NCI-H446 (cell line): ENCODE results near the gene STOM.

Experiments
- DNase-seq, 2 experiments: peaks; one replicate each; lab custom pipeline; 2025; lab: John Stamatoyannopoulos, UW

Gene STOM

DNA sequence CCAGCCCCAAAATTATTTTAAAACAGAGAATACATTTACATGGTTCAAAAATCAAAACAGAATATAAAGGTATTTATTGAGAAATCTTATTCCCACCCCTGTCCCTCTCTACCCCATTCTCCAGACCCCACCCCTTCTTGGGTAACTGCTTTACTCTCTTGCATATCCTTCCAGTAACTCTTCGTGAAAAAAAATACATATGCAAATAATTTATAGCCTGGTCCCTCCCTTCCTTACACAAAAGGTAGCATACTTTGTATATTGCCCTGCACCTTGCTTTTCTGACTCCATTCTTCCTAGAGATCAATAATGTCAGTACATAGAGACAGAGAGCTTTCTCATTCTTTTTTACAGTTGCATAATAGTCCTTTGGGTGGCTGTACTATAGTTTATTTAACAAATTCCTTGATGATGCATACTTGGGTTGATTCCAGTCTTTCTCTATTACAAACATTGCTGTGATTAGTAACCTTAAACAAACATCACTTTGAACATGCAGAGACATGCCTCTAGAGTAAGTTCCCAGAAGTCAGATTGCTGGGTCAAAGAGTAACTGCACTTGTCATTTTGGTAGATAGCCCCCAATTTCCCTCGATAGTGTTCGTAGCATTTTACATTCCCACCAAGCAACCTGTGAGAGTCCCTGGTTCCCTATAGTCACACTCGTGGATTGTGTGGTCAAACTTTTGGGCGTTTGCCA lies 47.9 kb downstream of the STOM start:
- no peak for DNase-seq

DNA sequence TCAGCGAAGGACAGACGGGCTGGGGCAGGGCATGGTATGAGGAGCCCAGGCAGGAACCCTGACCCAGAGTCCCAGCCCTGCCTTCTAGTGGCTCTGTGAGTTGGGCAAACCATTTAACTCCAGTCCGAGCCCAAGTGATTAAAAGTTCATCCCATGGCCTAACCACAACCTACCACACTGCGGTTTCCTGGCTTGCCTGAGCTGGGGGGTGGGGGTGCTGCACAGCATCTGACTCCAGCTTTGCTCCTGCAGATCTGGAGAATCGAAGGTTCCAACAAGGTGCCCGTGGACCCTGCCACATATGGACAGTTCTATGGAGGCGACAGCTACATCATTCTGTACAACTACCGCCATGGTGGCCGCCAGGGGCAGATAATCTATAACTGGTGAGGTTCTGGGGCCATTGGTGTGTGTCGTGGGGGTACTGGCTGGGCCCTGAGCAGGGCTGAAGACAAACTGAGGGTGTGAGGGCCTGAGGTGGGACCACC lies 49.0 kb downstream of the STOM start:
- DNase-seq, result no peak

DNA sequence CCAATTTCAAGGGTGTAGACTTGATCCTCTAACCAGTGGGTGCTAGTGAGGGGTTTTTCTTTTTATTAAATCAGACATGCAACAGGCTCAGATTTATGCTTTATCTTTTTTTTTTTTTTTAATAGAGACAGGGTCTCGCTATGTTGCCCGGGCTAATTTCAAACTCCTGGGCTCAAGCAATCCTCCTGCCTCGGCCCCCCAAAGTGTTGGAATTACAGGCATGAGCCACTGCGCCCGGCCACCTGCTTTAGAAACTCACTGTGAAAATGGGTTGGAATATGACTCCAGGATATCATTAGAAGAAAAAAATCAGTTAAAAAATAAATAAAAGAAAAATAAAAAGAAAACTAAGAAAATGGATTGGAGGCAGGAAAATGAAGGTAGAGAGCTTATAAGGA lies 50.7 kb downstream of the STOM start:
- DNase-seq, result no peak

DNA sequence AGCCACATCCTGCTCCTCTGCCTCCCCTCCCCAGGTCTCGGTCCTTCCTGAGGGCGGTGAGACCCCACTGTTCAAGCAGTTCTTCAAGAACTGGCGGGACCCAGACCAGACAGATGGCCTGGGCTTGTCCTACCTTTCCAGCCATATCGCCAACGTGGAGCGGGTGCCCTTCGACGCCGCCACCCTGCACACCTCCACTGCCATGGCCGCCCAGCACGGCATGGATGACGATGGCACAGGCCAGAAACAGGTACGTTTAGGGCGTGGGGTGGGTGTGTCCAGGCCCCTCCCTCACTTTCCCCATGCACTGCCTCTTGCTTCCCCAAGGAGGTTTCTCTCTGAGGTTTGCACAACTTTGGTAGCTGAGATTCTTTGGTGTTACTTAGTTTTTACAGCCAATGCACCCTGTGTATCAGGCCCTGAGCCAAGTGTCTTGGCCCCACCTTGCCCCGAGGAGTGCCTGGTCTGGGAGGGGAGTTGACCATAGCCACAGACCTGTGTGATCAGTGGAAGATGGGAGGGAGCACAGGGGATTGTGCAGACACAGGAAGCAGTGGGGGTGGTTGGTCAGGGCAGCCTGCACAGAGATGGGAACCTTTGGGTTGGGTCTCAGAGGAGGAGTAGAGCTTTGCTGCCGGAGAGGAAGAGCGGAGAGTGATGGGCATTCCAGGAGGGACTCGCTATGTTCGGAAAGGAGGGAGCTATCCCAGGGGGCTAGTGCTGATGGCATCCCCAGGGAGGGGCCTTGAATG lies 51.2 kb downstream of the STOM start:
- no peak for DNase-seq

GRCh38 chr9:121317737-121318630 lies 52.1 kb downstream of the STOM start:
- DNase-seq, result no peak

- no peak for DNase-seq
Observed at GRCh38 chr9:121316852-121317373, 53.1 kb downstream of the STOM start.

GRCh38 chr9:121316378-121316777 lies 53.7 kb downstream of the STOM start:
- DNase-seq, result no peak

- DNase-seq, result no peak
Observed at GRCh38 chr9:121313458-121314152, 56.4 kb downstream of the STOM start.

GRCh38 chr9:121312169-121312568 lies 57.9 kb downstream of the STOM start:
- no peak for DNase-seq

GRCh38 chr9:121310571-121310970 lies 59.5 kb downstream of the STOM start:
- DNase-seq, result no peak

DNA sequence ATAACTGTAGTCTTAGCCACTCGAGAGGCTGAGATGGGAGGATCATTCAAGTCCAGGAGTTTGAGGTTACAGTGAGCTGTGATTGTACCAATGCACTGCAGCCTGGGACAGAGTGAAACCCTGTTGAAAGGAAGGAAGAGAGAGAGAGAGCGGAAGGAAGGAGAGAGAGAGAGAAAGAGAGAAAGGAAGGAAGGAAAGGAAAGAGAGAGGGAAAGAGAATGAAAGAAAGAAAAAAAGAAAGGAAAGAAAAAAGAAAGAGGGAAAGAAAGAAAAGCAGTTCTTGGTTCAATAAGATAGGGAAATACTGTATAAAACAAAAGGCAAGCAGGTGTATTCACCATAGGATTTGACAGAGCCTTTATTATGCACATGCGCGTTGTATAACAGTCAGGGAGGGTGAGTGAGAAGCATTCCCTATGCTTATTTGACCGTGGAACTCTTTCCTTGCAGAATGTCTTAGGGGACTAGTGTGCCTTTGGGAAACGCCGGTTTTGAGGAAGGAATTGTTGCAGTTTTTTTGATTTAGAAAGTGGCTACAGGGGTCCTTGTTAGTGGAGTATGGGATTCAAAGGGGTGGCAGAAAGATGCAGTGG lies 60.1 kb downstream of the STOM start:
- no peak for DNase-seq

DNA sequence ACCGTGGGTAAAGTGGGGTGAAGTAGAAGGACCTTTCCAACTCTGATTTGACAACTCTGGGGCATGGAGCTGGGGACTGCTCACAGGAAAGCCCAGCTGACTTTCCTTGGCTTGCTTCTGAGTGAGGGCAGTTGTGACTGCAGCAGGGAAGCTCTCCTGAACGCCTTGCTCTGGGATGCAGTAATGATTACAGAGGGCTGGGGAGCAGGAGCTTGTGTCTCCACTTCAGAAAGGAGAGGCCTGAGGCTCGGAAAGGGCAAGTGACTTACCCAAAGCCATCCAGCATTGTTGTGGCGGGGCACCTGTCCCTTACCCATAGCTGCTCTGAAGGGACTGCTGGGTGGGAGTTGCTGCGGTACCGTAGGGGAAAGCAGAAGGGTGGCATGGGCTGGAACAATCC lies 60.9 kb downstream of the STOM start:
- DNase-seq, result no peak

DNA sequence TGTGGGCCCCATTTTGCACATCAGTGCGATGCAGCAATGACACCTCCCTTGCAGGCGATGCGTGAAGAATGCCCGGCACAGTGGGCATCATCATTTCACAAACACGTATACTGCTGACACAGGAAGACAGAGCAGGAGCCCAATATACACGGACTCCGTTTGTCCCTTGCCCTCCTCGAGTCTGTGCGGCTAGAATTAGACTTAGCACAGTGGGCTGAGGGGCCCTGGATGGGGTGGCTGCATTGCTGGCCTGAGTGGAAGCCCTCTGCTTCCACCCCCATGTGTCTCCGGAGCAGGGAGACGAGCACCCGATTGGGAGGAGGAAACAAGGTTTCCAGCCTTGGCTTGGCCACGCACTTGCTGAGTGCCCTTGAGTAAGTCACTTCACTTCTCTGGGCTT lies 61.3 kb downstream of the STOM start:
- no peak for DNase-seq

DNA sequence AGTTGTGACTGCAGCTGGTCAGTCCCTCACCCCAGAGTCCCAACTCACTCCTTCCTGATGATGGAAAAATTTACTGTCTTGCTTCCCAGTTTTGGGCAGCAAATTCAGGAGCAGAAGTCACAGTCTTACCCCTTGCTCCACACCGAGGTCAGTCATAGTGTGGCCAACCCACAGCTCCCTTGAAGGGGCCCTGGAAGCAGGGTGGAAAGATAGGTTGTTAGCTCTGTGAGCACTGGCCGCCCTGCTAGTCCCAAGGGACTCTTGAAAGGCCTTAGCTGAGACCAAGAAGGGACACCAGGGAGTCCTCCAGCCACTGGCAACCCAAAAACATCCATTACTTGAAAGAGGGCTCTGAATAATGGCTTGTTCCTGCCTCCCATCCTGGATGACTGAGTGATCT lies 62.1 kb downstream of the STOM start:
- no peak for DNase-seq

GRCh38 chr9:121305269-121305994 lies 64.6 kb downstream of the STOM start:
- no peak for DNase-seq

DNA sequence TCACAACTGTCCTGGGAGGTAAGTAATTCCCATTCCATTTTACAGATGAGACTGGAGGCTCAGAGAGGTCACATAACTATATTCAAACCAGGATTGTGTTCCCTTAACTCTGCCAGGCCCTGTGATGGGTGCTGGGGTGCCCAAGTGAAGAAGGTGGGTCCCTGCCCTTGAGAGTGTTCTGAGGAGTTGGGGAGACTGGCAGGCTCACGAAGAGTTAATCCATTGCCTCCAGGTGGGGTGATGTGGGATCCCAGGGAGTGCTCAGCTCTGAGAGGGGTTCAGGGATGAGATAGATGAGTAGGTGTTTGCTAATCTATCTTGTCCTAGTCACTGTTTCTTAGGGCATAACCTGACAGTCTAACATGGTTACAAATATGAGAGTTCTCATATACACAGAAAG lies 65.3 kb downstream of the STOM start:
- no peak for DNase-seq

- DNase-seq, result no peak
Observed at GRCh38 chr9:121303456-121304451, 66.3 kb downstream of the STOM start.

GRCh38 chr9:121302786-121303185 lies 67.3 kb downstream of the STOM start:
- no peak for DNase-seq

DNA sequence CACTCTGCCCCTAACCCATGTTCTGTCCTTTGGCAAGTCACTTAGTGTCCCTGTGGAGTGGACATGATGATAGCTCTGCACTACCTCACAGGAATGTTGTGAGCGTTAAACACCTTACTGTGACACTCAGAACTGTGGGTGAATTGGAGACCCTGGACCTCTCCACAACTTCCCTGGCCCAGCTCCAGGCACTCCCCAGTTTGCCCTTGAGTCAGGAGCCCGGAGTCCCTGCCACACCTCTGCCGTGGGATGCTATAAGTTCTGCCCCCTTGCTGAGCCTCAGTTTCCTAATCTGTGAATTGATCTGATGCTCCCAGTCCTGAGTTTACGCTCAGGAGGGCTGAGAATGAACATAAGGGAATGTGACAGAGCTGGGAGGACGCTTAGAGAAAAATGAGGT lies 67.7 kb downstream of the STOM start:
- no peak for DNase-seq
